SH-SY5Y (cell line): Measurements from ENCODE around the gene OLFML1.

Experiments used
- GATA2 ChIP-seq: IDR thresholded peaks from 2 replicates; pipeline ENCODE4 v1.6.1; 2011; ENCODE audit warnings: mild to moderate bottlenecking, low read depth, low read length
- GATA3 ChIP-seq: IDR thresholded peaks from 2 replicates; pipeline ENCODE4 v1.6.1; 2011; ENCODE audit warnings: low read depth, mild to moderate bottlenecking, low read length, moderate library complexity

DNA sequence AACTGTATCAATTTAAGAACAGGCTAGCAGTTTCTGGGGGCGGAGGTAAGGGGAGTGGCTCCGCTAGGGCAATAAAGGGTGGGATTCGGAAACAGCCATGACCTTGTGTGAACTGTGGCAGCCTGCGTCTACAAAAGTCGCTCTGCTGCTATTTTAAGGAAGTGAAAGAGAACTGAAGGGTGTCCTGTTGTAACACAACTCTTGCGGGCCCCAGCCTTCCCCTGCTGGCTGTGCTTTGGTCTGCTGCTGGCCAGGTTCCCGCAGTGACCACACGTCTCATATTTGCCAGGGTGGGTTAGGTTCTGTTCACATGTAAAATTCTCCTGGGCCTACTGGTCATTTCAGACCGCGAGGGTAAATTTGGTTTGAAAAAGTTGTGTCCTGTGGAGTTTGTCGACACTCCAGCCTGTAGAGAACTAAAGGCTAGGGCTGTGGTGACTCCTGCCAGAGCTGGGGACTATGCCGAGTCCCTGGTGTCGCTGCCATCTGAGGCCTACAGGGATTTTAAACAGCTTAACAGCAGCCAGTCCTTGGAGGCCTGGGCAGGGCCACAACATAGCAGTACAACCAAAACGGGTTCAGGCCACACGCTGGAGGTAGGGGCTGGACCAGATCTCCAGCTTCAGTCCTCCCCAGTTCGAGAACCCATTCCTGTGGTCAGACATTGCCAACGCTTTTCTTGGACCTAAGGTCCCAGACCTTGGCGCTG is 27.4 kb downstream of the OLFML1 start:
- TF ChIP-seq GATA2 (no peak), GATA3 (no peak)
